ENCODE results near the gene HINFP. TPM values are rescaled to one million over a fixed set of nuclear protein-coding genes. Genes with fewer than 3 reads are reported as not detected.
"Not testable (repeated sequence)": the region's sequence is repeated elsewhere in the genome, so short reads cannot be mapped to it uniquely, and the experiment has no call there.

Gene HINFP
- total and polyA plus RNA-seq, 2 experiments from 2014 or later = 12.6 to 29.2 TPM

DNA sequence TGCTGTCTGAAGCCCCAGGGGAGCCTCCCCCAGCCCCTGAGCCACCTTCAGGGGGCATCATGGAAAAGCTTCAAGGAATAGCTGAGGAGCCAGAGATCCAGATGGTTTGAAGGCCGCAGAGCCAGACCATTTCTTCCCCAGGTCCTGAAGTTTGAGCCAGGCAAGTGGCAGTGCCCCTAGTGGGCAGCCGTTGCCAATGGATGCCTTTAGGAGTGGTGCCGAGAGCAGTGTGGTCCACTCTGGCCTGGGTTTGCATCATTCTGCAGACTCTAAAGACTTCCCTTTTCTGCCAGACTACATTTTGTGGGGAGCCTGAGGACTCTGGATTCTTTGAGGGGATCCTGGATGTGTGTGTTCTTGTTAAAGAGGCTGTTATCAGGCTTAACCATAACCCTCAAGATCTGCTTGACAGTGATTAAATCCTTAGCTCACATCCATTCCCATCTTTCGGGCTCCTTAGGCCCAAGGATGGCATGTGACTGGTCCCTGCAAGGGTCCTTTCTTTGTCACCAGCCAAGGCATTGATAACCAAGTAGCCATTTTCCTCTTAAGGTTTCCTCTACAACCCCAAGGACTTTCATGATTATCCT, 13.1 kb downstream of the HINFP start:
- Histone ChIP-seq H3K79me2 (replicated peaks; ENCODE audit: insufficient read depth) (no peaks in the 10 kb centered on the region), H2AFZ (no peak overlapping the region), H3K4me1 (ENCODE audit: insufficient read depth) (no peaks in the 10 kb centered on the region), H3K27ac (ENCODE audit: low read depth) (no peak overlapping the region), H3K4me2 (no peak overlapping the region), H3K4me3 (no peak overlapping the region), H3K27me3 (ENCODE audit: insufficient read depth) (no peaks in the 10 kb centered on the region), H4K20me1 (replicated peaks; ENCODE audit: insufficient read depth) (peaks cover 6% of the 10 kb centered on the region; the same call in 1 of the 2 replicates), H3K36me3 (ENCODE audit: insufficient read depth) (peaks cover 28% of the 10 kb centered on the region), H3F3A (replicated peaks; ENCODE audit: low read depth) (no peaks in the 10 kb centered on the region; the same call in 1 of the 2 replicates), H3K9me2 (ENCODE audit: insufficient read depth) (no peaks in the 10 kb centered on the region)
- peak; percentile 92 for ATAC-seq
- Mint-ChIP-seq H3K4me1 (no peaks in the 10 kb centered on the region; the same call in 2 of the 3 replicates), H3K36me3 (ENCODE audit: low read depth) (peaks cover 48% of the 10 kb centered on the region), H3K4me3 (no peak overlapping the region), H3K9me3 (no peaks in the 10 kb centered on the region), H3K27ac (no peak overlapping the region), H3K27me3 (ENCODE audit: insufficient read depth, low read depth, poor library complexity) (peaks cover 4% of the 10 kb centered on the region)
- DNase-seq (ENCODE audit: low spot score) = peak; percentile 71
- TF ChIP-seq, protein P1, sequence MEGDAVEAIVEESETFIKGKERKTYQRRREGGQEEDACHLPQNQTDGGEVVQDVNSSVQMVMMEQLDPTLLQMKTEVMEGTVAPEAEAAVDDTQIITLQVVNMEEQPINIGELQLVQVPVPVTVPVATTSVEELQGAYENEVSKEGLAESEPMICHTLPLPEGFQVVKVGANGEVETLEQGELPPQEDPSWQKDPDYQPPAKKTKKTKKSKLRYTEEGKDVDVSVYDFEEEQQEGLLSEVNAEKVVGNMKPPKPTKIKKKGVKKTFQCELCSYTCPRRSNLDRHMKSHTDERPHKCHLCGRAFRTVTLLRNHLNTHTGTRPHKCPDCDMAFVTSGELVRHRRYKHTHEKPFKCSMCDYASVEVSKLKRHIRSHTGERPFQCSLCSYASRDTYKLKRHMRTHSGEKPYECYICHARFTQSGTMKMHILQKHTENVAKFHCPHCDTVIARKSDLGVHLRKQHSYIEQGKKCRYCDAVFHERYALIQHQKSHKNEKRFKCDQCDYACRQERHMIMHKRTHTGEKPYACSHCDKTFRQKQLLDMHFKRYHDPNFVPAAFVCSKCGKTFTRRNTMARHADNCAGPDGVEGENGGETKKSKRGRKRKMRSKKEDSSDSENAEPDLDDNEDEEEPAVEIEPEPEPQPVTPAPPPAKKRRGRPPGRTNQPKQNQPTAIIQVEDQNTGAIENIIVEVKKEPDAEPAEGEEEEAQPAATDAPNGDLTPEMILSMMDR (conservative IDR thresholded peaks at IDR 0.05; ENCODE audit: low read depth in 2 of 2) = peak; percentile 62 to 68
- no peak for TF ChIP-seq EZH2 (IDR thresholded peaks at IDR 0.05; ENCODE audit: low read depth, unreplicated experiment)

DNA sequence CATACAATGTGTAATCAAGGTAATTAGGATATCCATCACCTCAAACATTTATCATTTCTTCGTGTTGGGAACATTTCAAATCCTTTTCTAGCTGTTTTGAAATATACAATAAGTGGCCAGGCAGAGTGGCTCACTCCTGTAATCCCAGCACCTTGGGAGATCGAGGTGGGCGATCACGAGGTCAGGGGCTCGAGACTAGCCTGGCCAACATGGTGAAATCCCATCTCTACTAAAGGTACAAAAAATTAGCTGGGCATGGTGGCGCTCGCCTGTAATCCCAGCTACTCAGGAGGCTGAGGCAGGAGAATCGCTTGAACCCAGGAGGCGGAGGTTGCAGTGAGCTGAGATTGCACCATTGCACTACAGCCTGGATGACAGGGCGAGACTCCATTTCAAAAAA, 17.9 kb downstream of the HINFP start:
- not testable (repeated sequence) for H3F3A ChIP-seq (replicated peaks; ENCODE audit: low read depth); ATAC-seq; H3K27me3 Mint-ChIP-seq (ENCODE audit: insufficient read depth, low read depth, poor library complexity); H3K9me2 ChIP-seq (ENCODE audit: insufficient read depth); DNase-seq (ENCODE audit: low spot score); H2AFZ ChIP-seq; H4K20me1 ChIP-seq (replicated peaks; ENCODE audit: insufficient read depth); H3K36me3 ChIP-seq (ENCODE audit: insufficient read depth); H3K4me3 ChIP-seq; H3K27me3 ChIP-seq (ENCODE audit: insufficient read depth); H3K27ac Mint-ChIP-seq; H3K9me3 Mint-ChIP-seq; H3K4me2 ChIP-seq; H3K27ac ChIP-seq (ENCODE audit: low read depth); H3K4me1 ChIP-seq (ENCODE audit: insufficient read depth); H3K79me2 ChIP-seq (replicated peaks; ENCODE audit: insufficient read depth); H3K4me3 Mint-ChIP-seq; H3K36me3 Mint-ChIP-seq (ENCODE audit: low read depth); H3K4me1 Mint-ChIP-seq

DNA sequence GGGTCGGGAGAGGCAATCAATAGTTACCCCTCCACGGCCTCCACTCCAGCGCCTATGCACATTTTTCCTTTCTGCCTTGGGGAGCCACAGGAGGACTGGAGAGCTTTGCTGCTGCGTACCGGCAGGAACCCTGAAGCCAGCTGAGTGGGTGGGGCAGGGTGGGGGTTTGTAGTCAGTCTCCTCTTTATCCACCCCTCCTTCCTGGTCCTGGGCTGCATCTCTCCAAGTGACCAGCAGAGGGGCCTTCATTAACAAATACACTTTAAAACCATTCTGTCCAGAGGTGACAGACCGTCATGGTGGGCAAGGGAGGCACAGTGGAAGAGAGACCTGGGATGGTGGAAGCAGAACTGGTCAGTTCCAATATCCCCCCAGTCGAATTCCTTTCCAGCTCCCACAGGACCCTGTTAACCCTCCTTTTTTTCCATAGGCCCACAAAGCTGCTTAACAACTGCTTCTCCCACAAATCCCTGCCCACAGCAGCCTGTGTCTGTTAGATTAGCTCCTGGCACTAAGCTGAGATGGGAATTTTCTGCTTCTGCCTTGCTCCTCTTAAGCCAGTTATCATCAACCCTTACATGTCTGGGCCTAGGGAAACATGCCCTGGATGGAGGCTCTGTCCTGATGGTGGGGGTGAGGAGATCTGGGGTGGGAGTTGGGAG, 23.6 kb downstream of the HINFP start:
- peaks cover 24% of the 10 kb centered on the region for H3K4me1 Mint-ChIP-seq
- H4K20me1 ChIP-seq (replicated peaks; ENCODE audit: insufficient read depth) = no peaks in the 10 kb centered on the region
- H3K27ac Mint-ChIP-seq = no peak overlapping the region
- no peak overlapping the region for H3K4me3 ChIP-seq
- peaks cover 32% of the 10 kb centered on the region for H3K27me3 Mint-ChIP-seq (ENCODE audit: insufficient read depth, low read depth, poor library complexity)
- H3F3A ChIP-seq (replicated peaks; ENCODE audit: low read depth) = 0 out of 2 replicates have a peak, but pooled peaks cover 14% of the 10 kb centered on the region
- no peaks in the 10 kb centered on the region for H3K9me3 Mint-ChIP-seq
- ATAC-seq = peak; percentile 65
- H3K4me1 ChIP-seq (ENCODE audit: insufficient read depth) = peaks cover 15% of the 10 kb centered on the region
- H3K36me3 Mint-ChIP-seq (ENCODE audit: low read depth) = no peaks in the 10 kb centered on the region
- H3K27ac ChIP-seq (ENCODE audit: low read depth) = no peak overlapping the region
- no peaks in the 10 kb centered on the region for H3K9me2 ChIP-seq (ENCODE audit: insufficient read depth)
- H3K4me2 ChIP-seq = peak overlapping the region; percentile 48; the same call in 1 of the 2 replicates
- H3K79me2 ChIP-seq (replicated peaks; ENCODE audit: insufficient read depth) = no peaks in the 10 kb centered on the region
- no peaks in the 10 kb centered on the region for H3K36me3 ChIP-seq (ENCODE audit: insufficient read depth)
- peak; percentile 94 for DNase-seq (ENCODE audit: low spot score)
- H3K4me3 Mint-ChIP-seq = no peak overlapping the region; the same call in 2 of the 3 replicates
- H3K27me3 ChIP-seq (ENCODE audit: insufficient read depth) = peaks cover 45% of the 10 kb centered on the region
- peak overlapping the region; percentile 96 for H2AFZ ChIP-seq
- TF ChIP-seq, protein P2, sequence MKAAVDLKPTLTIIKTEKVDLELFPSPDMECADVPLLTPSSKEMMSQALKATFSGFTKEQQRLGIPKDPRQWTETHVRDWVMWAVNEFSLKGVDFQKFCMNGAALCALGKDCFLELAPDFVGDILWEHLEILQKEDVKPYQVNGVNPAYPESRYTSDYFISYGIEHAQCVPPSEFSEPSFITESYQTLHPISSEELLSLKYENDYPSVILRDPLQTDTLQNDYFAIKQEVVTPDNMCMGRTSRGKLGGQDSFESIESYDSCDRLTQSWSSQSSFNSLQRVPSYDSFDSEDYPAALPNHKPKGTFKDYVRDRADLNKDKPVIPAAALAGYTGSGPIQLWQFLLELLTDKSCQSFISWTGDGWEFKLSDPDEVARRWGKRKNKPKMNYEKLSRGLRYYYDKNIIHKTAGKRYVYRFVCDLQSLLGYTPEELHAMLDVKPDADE (IDR thresholded peaks at IDR 0.05) = no peak
- TF ChIP-seq NANOG (IDR thresholded peaks at IDR 0.05; ENCODE audit: borderline replicate concordance) (no peak), STAT1 (IDR thresholded peaks at IDR 0.05; ENCODE audit: unreplicated experiment) (no peak), EZH2 (IDR thresholded peaks at IDR 0.05; ENCODE audit: low read depth, unreplicated experiment) (peak; percentile 7), EZH2phosphoT487 (IDR thresholded peaks at IDR 0.05; ENCODE audit: unreplicated experiment) (no peak), JUNB (IDR thresholded peaks at IDR 0.05; ENCODE audit: unreplicated experiment) (no peak), ZNF331 (CRISPR knock-in tag; IDR thresholded peaks at IDR 0.05; ENCODE audit: low read depth) (no peak), ZNF114 (CRISPR knock-in tag; IDR thresholded peaks at IDR 0.05) (no peak)
- TF ChIP-seq, protein P3, sequence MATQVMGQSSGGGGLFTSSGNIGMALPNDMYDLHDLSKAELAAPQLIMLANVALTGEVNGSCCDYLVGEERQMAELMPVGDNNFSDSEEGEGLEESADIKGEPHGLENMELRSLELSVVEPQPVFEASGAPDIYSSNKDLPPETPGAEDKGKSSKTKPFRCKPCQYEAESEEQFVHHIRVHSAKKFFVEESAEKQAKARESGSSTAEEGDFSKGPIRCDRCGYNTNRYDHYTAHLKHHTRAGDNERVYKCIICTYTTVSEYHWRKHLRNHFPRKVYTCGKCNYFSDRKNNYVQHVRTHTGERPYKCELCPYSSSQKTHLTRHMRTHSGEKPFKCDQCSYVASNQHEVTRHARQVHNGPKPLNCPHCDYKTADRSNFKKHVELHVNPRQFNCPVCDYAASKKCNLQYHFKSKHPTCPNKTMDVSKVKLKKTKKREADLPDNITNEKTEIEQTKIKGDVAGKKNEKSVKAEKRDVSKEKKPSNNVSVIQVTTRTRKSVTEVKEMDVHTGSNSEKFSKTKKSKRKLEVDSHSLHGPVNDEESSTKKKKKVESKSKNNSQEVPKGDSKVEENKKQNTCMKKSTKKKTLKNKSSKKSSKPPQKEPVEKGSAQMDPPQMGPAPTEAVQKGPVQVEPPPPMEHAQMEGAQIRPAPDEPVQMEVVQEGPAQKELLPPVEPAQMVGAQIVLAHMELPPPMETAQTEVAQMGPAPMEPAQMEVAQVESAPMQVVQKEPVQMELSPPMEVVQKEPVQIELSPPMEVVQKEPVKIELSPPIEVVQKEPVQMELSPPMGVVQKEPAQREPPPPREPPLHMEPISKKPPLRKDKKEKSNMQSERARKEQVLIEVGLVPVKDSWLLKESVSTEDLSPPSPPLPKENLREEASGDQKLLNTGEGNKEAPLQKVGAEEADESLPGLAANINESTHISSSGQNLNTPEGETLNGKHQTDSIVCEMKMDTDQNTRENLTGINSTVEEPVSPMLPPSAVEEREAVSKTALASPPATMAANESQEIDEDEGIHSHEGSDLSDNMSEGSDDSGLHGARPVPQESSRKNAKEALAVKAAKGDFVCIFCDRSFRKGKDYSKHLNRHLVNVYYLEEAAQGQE (IDR thresholded peaks at IDR 0.05; ENCODE audit: unreplicated experiment) = no peak
